Prostate gland (tissue), 2 donors: Measurements from ENCODE around the gene SUSD1. TPM values are rescaled to one million over a fixed set of nuclear protein-coding genes. Genes with fewer than 3 reads are reported as not detected.

Experiments
- DNase-seq: peaks from one replicate; pipeline ENCODE4 v3.0.0-alpha.2; 2019; ENCODE audit warnings: low spot score
- H3K27ac ChIP-seq, 2 donors: fragments of 200-600 bp; sonication (generic); 2 replicates each; pipeline ENCODE4 v1.5.1; 2017 to 2019
- H3K27me3 ChIP-seq: fragments of 200-600 bp; sonication (generic); replicated peaks from 2 replicates; pipeline ENCODE4 v1.5.1; 2019; ENCODE audit not compliant: insufficient read depth
- H3K36me3 ChIP-seq, 2 donors: fragments of 200-600 bp; sonication (generic); 1 replicate in 1 of 2; 2 replicates in 1 of 2; pipeline versions ENCODE4 v1.5.1 to v1.8.1; 2017 to 2019
- H3K4me1 ChIP-seq: fragments of 200-600 bp; sonication (generic); replicated peaks from 2 replicates; pipeline ENCODE4 v1.5.1; 2019
- H3K4me3 ChIP-seq, 2 donors: fragments of 200-600 bp; sonication (generic); 2 replicates each; pipeline ENCODE4 v1.5.1; 2017 to 2019
- H3K9me3 ChIP-seq: fragments of 200-600 bp; sonication (generic); 2 replicates; pipeline ENCODE4 v1.5.1; 2017
- CTCF ChIP-seq, 4 experiments: fragments of 200-600 bp in 2 of 4; fragments of 450-650 bp in 2 of 4; sonication (generic) in 2 of 4; IDR thresholded peaks; 1 replicate in 3 of 4; 2 replicates in 1 of 4; pipeline ENCODE4 v1.5.1; 2016 to 2019; ENCODE audit warnings: antibody characterized with exemption in 4 of 4, mild to moderate bottlenecking in 2 of 4, moderate library complexity in 2 of 4
- POLR2A ChIP-seq: fragments of 450-650 bp; IDR thresholded peaks from one replicate; pipeline ENCODE4 v1.6.1; 2016; ENCODE audit warnings: antibody characterized with exemption, mild to moderate bottlenecking
- POLR2AphosphoS5 ChIP-seq: sonication (generic); formaldehyde crosslinking; IDR thresholded peaks from one replicate; pipeline ENCODE4 v1.6.1; 2017; ENCODE audit warnings: antibody characterized with exemption
- WGBS: methylation state at CpG from one replicate; pipeline ENCODE4 v1.1.5; 2018; 5-methylcytosine and 5-hydroxymethylcytosine counted together
- intact Hi-C: fragments of 100-400 bp; cut with DNase I; formaldehyde crosslinking; loops from one replicate; pipeline ENCODE4 v1.14.2; 2022
- total RNA-seq, 2 donors: library from RNA; depleted of rRNA; stranded (reverse); fragments of >200 nt; gene quantifications; one replicate each; pipeline ENCODE4 v1.1.0, GENCODE V29; 2016

The SUSD1 gene
- total RNA-seq, 2 donors from 2014 or later: 10.6 to 34.8 TPM

- no peaks in the 10 kb centered on the region for H3K36me3 ChIP-seq
- H3K4me3 ChIP-seq: no peak overlapping the region
- H3K4me1 ChIP-seq: no peaks in the 10 kb centered on the region
- intact Hi-C loops: no loop called here
- DNase-seq: no peak
- no peaks in the 10 kb centered on the region for H3K9me3 ChIP-seq
- no peak overlapping the region for H3K27ac ChIP-seq
- no peaks in the 10 kb centered on the region for H3K27me3 ChIP-seq
- no peak for TF ChIP-seq POLR2AphosphoS5
- TF ChIP-seq CTCF (IDR thresholded peaks at IDR 0.05): no peak
- no peak for TF ChIP-seq POLR2A
Measured at GRCh38 chr9:112010537-112010936, 164.6 kb downstream of the SUSD1 start.

GRCh38 chr9:112009656-112010055, 165.4 kb downstream of the SUSD1 start:
- TF ChIP-seq POLR2AphosphoS5 (no peak), CTCF (IDR thresholded peaks at IDR 0.05) (no peak), POLR2A (no peak)
- WGBS: 91% methylated on average over 3 of the region's 3 CpGs
- Histone ChIP-seq H3K4me1 (no peaks in the 10 kb centered on the region), H3K9me3 (no peaks in the 10 kb centered on the region), H3K27me3 (no peaks in the 10 kb centered on the region), H3K4me3 (no peak overlapping the region), H3K27ac (no peak overlapping the region), H3K36me3 (no peaks in the 10 kb centered on the region)
- DNase-seq: no peak
- intact Hi-C loops: no loop called here

GRCh38 chr9:112007575-112008240, 167.4 kb downstream of the SUSD1 start:
- Histone ChIP-seq H3K4me3 (no peak overlapping the region), H3K4me1 (no peaks in the 10 kb centered on the region), H3K27me3 (no peaks in the 10 kb centered on the region), H3K36me3 (no peaks in the 10 kb centered on the region), H3K27ac (no peak overlapping the region), H3K9me3 (no peaks in the 10 kb centered on the region)
- TF ChIP-seq POLR2AphosphoS5 (no peak), POLR2A (no peak), CTCF (IDR thresholded peaks at IDR 0.05) (no peak)
- intact Hi-C loops: no loop called here
- WGBS: 80% methylated on average over 6 of the region's 6 CpGs
- no peak for DNase-seq

GRCh38 chr9:112006361-112007020, 168.6 kb downstream of the SUSD1 start:
- DNase-seq: no peak
- Histone ChIP-seq H3K9me3 (no peaks in the 10 kb centered on the region), H3K27ac (no peak overlapping the region), H3K4me1 (no peaks in the 10 kb centered on the region), H3K27me3 (no peaks in the 10 kb centered on the region), H3K4me3 (no peak overlapping the region), H3K36me3 (no peaks in the 10 kb centered on the region)
- intact Hi-C loops: no loop called here
- TF ChIP-seq POLR2AphosphoS5 (no peak), POLR2A (no peak), CTCF (IDR thresholded peaks at IDR 0.05) (no peak)
- WGBS: 86% methylated on average over 11 of the region's 11 CpGs

- no peaks in the 10 kb centered on the region for H3K4me1 ChIP-seq
- H3K9me3 ChIP-seq: no peaks in the 10 kb centered on the region
- H3K4me3 ChIP-seq: no peak overlapping the region
- H3K27ac ChIP-seq: no peak overlapping the region
- intact Hi-C loops: no loop called here
- no peaks in the 10 kb centered on the region for H3K36me3 ChIP-seq
- no peak for DNase-seq
- H3K27me3 ChIP-seq: no peaks in the 10 kb centered on the region
- TF ChIP-seq CTCF (IDR thresholded peaks at IDR 0.05) (no peak), POLR2A (no peak), POLR2AphosphoS5 (no peak)
- WGBS: 72% methylated on average over 8 of the region's 8 CpGs
Measured at GRCh38 chr9:112005939-112006338, 169.2 kb downstream of the SUSD1 start.
